ENCODE data around the gene MAST4.
A peak's percentile ranks its signal among the peaks of the same experiment; 100 is the strongest.

The MAST4 gene

GRCh38 chr5:66850354-66851075 is 254.3 kb downstream of the MAST4 start:
- peak; percentile 27 to 43 for DNase-seq

DNA sequence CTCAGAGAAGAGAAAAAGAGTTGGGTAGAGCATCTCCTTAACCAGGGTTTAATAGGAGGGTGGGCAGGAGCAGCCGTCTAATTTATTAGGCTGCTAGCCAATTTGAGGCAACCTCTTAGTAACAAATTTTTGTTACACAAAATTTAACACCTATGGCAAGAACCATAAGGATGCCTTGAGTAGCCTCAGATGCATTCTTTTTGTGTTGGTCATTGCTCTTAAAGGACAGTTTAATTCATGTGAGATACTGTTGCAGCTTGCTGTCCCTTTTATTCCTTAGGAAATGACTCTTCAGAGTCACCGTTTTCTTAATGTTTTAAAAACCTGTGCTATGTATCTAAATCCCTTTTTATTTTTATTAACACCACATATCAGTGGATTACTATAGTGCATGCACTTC is 255.1 kb downstream of the MAST4 start:
- DNase-seq: no peak

GRCh38 chr5:66854416-66854815 is 258.2 kb downstream of the MAST4 start:
- no peak for DNase-seq

GRCh38 chr5:66856041-66856805 is 260.0 kb downstream of the MAST4 start:
- DNase-seq: no peak

DNA sequence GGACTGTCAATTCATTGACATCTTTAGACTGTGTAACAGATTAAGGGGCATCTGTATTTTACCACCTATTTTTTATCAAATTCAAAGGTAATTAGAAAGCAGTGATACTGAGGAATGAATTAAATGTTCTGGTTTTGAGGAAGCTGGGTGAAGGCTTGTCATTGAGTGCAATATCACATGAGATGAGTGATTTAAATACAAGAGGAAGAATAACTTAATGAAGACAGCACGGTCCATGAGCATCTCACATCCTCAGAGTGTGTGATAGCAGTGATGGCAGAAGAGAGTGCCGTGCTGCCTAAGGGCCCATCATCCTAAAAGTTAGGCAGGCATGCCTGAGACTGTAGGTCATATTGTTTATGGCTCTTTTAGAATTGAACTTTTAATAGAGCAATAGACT is 263.3 kb downstream of the MAST4 start:
- no peak for DNase-seq

GRCh38 chr5:66860199-66860975 is 264.2 kb downstream of the MAST4 start:
- no peak for DNase-seq

GRCh38 chr5:66861402-66861801 is 265.2 kb downstream of the MAST4 start:
- no peak for DNase-seq

DNA sequence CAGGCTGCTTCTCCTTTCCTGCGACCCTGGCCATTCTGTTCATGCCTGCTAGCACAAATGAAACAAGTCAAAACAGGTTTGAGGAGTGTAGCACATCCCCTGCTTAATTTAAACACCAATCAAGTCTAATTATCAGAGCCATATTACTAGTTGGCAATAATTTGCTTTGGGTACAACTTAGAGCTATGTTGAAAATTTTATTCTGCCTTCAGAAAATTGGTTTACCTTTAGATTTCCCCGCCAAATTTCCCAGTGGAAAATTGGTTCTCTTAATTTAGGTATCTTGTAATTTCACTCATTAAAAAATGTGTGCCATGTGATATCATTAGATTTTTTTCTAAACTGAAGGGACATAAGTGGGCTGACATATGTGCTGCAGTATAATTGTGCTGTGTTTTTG is 265.8 kb downstream of the MAST4 start:
- no peak for DNase-seq

GRCh38 chr5:66863243-66864170 is 267.3 kb downstream of the MAST4 start:
- DNase-seq: no peak

DNA sequence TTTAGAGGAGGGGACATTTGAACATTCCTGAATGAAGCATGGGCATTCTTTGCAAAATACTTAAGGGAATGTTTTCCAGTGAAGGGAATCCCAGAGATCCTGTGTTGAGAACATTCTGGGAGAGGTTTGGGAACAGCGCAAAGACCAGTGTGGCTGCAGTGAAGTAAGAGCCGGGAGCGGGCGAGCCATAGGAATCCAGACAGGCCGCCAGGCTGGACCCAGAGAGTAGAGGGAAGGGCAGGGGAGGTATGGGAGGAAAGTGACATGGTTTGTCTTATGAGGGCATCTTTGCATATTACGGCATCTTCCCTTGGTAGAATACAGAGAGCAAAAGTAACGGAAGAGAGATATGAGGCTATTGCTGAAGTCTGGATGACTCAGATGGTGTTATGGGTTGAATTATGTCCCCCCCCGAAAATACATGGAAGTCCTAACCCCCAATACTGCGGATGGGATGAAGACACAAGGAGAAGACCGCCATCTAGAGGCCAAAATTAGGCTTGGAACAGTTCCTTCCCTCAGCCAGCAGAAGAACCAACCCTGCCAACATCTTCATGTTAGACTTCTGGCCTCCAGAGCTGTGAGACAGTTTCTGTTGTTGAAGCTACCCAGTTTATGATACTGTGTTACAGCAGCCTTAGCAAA is 268.2 kb downstream of the MAST4 start:
- peak; percentile 22 to 41 for DNase-seq

GRCh38 chr5:66867618-66868322 is 271.6 kb downstream of the MAST4 start:
- no peak for DNase-seq

- no peak for DNase-seq
Observed at GRCh38 chr5:66869347-66869746, 273.2 kb downstream of the MAST4 start.

DNA sequence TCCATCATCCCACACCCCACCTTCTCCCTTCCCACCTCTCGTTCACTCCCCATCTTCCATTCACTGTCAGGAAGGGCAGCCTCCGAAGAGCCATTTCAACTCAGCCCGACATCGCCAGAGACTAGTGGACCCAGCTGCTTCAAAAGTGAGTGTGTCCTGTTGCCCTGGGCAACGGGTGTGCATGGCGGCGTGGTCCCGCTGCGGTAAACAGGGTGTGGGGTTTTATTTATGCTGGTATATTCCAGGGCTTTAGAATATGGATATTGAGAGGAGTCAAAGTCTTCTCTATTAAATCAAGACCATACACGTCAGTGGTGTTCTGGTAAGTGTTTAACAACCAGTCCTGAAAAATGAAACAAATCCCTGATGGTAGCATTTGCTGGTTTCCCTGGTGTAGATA is 274.5 kb downstream of the MAST4 start:
- no peak for DNase-seq

GRCh38 chr5:66871651-66872050 is 275.5 kb downstream of the MAST4 start:
- DNase-seq: no peak

GRCh38 chr5:66872736-66873331 is 276.6 kb downstream of the MAST4 start:
- DNase-seq: no peak

DNA sequence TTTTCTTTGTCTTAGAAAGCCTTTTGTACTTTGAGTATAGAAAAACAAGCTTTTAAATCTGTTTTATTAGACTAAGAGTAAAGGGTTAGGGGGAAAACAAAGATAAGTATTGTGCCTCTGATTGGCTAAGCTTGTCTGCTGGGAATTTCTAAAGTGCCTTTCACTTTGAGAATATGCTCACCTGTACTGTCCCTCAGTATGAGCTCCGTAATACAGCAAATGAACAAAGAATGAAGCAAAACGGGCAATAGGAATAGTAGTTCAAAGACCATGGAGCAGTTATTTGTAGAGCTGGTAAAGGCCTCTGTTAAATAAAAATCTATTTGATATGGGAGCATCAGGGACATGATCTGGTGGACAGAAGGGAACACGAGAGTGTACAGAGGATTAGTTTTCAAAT is 277.8 kb downstream of the MAST4 start:
- DNase-seq: no peak

DNA sequence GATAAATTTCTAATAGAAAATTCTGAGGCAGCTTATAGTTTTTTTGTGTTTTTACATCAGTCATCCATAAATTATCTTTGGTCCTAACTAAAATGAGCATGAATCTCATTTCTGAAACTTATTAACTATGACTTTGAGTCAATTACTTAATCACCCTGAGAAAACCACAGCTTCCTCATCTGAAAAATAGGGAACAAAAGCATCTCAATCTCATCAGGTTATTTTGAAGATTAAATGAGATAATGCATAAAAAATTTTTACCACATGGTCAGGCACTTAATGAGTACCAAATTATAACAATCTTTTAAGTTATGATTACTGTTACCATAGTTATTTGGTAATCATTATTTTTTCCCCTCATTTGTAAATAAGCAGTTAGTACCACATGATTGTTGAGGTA is 279.1 kb downstream of the MAST4 start:
- peak; percentile 57 to 58 for DNase-seq

DNA sequence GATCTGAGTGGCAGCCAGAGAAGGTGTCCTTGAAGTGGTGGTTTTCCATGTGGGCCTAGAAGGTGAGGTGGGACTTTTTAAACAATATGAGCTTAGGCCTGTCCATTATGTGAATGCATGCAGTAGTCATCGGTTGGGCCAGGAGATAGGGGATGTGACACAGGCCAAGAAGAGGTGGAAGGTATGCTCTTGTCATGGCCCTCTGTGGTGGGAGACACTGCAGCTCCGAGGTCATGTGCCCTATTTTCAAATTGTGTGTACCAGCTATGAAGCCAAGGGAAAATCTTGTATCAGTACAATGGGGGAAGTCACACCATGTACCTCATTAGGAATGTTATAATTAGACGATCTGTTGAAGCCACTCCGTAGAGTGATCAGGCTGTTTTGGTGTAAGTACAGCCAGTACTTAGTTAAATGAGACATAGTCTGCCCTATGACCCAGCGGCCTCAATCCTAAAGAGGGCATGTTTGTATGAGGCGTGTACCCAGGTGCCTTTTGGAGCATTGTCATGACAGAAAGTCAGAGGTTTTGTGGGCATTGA is 280.1 kb downstream of the MAST4 start:
- no peak for DNase-seq

DNA sequence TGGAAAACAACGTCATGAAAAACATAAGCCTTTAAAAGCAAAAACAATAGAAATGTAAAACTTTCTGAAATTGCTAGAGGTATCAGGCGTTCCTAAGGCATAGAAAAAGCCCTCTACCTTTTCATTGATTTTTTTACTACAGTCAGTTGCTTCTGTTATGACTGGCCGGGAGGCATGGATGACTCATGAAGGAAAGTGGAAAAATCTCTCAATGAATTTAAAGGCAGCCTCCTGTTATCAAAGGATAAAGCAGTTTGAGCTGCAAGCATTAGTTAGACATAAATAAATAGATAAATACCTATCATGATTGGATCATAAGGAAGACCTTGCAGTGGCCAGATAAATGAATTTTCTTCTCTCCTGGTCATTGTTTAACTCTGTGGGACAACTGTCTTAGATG is 281.6 kb downstream of the MAST4 start:
- DNase-seq: no peak

DNA sequence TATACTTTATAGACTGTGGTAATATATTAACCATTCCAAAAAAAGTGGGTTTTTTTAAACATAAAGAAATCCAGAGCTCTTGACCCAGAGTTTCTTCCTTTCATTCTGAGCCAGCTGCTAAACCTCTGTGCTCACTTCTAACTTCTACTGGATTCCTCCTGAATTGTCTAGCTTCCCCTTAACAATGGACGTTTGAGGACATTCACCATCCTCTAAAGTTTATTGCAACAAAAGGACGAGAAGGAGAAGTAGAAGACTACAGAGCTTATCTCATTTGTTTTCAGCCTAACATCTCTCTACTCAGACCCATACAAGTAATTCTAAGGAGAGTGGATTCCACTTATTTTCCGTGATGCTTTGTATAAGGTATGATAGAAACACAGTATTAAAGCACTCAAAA is 284.2 kb downstream of the MAST4 start:
- no peak for DNase-seq

Data from Kasumi-1 (cell line).